GM19351 (cell line): ENCODE results near the gene CRYBA4.

Source experiments
- ATAC-seq: cut with Tn5 transposase; IDR thresholded peaks from one replicate; pipeline ENCODE4 v1.9.1; 2021; ENCODE audit warnings: mild to moderate bottlenecking, moderate library complexity; ENCODE audit not compliant: unreplicated experiment

The CRYBA4 gene

GRCh38 chr22:26620197-26620596 lies 1.6 kb upstream of the CRYBA4 start:
- ATAC-seq, result no peak

- no peak for ATAC-seq
Measured at GRCh38 chr22:26623984-26624383, 2.2 kb downstream of the CRYBA4 start.

GRCh38 chr22:26624803-26625202 lies 3.0 kb downstream of the CRYBA4 start:
- ATAC-seq, result no peak

- ATAC-seq, result no peak
Measured at GRCh38 chr22:26629988-26630761, 8.4 kb downstream of the CRYBA4 start.

- no peak for ATAC-seq
Measured at GRCh38 chr22:26631282-26631681, 9.5 kb downstream of the CRYBA4 start.

- no peak for ATAC-seq
Measured at GRCh38 chr22:26632422-26633155, 10.8 kb downstream of the CRYBA4 start.

- ATAC-seq, result no peak
Measured at GRCh38 chr22:26634189-26634588, 12.4 kb downstream of the CRYBA4 start.

- no peak for ATAC-seq
Measured at GRCh38 chr22:26635117-26635516, 13.4 kb downstream of the CRYBA4 start.

- no peak for ATAC-seq
Measured at GRCh38 chr22:26636296-26636695, 14.5 kb downstream of the CRYBA4 start.

GRCh38 chr22:26642465-26643417 lies 21.0 kb downstream of the CRYBA4 start:
- ATAC-seq, result no peak

GRCh38 chr22:26643418-26644100 lies 21.8 kb downstream of the CRYBA4 start:
- no peak for ATAC-seq

GRCh38 chr22:26646158-26646557 lies 24.4 kb downstream of the CRYBA4 start:
- no peak for ATAC-seq

- no peak for ATAC-seq
Measured at GRCh38 chr22:26648011-26648497, 26.3 kb downstream of the CRYBA4 start.

GRCh38 chr22:26648528-26649388 lies 27.0 kb downstream of the CRYBA4 start:
- ATAC-seq, result no peak

- ATAC-seq, result no peak
Measured at GRCh38 chr22:26650722-26651421, 29.1 kb downstream of the CRYBA4 start.

- ATAC-seq, result no peak
Measured at GRCh38 chr22:26651815-26652214, 30.1 kb downstream of the CRYBA4 start.

- ATAC-seq, result peak; percentile 70
Measured at GRCh38 chr22:26656891-26657851, 35.4 kb downstream of the CRYBA4 start, which contains the start of gene MIAT. MIAT (plus strand) TSS chr22:26657588.

- no peak for ATAC-seq
Measured at GRCh38 chr22:26658161-26658560, 36.4 kb downstream of the CRYBA4 start.
